GM18502 (cell line): ENCODE data around the gene PANK2.

Experiments used
- ATAC-seq: cut with Tn5 transposase; IDR thresholded peaks from one replicate; pipeline ENCODE4 v1.9.1; 2021; ENCODE audit warnings: mild to moderate bottlenecking; ENCODE audit not compliant: unreplicated experiment, poor library complexity

The PANK2 gene

GRCh38 chr20:3900187-3900604, 11.0 kb downstream of the PANK2 start:
- ATAC-seq: no peak

GRCh38 chr20:3901028-3901705, 12.0 kb downstream of the PANK2 start:
- no peak for ATAC-seq

- no peak for ATAC-seq
These were observed 12.7 kb downstream of the PANK2 start for GRCh38 chr20:3901706-3902440.

- no peak for ATAC-seq
These were observed 13.3 kb downstream of the PANK2 start for GRCh38 chr20:3902446-3902845.

GRCh38 chr20:3904224-3904623, 15.0 kb downstream of the PANK2 start:
- no peak for ATAC-seq

- no peak for ATAC-seq
These were observed 15.7 kb downstream of the PANK2 start for GRCh38 chr20:3904857-3905256.

- ATAC-seq: peak; percentile 81
These were observed 17.8 kb downstream of the PANK2 start for GRCh38 chr20:3906744-3907721.

- no peak for ATAC-seq
These were observed 19.5 kb downstream of the PANK2 start for GRCh38 chr20:3908667-3909066.

- ATAC-seq: no peak
These were observed 20.8 kb downstream of the PANK2 start for GRCh38 chr20:3909952-3910366.

GRCh38 chr20:3910853-3911252, 21.7 kb downstream of the PANK2 start:
- no peak for ATAC-seq

GRCh38 chr20:3911956-3912355, 22.8 kb downstream of the PANK2 start:
- no peak for ATAC-seq

- ATAC-seq: no peak
These were observed 25.3 kb downstream of the PANK2 start for GRCh38 chr20:3914446-3914845.

GRCh38 chr20:3915691-3916090, 26.5 kb downstream of the PANK2 start:
- ATAC-seq: no peak

GRCh38 chr20:3916364-3916763, 27.2 kb downstream of the PANK2 start:
- no peak for ATAC-seq

GRCh38 chr20:3919352-3919751, 30.2 kb downstream of the PANK2 start:
- no peak for ATAC-seq

- no peak for ATAC-seq
These were observed 33.2 kb downstream of the PANK2 start for GRCh38 chr20:3922223-3922982.

- ATAC-seq: no peak
These were observed 33.8 kb downstream of the PANK2 start for GRCh38 chr20:3922983-3923339.

GRCh38 chr20:3923818-3924217, 34.6 kb downstream of the PANK2 start:
- no peak for ATAC-seq

- no peak for ATAC-seq
These were observed 35.3 kb downstream of the PANK2 start for GRCh38 chr20:3924304-3925112.
